AG09319 (cell line): ENCODE data around the gene OTOP1.

Experiments used
- DNase-seq: peaks from one replicate; pipeline ENCODE4 v3.0.0-alpha.2; 2010; ENCODE audit warnings: low read depth; ENCODE audit errors: extremely low read depth
- CTCF ChIP-seq: IDR thresholded peaks from 2 replicates; pipeline ENCODE4 v1.5.1; 2011; ENCODE audit warnings: low read depth, mild to moderate bottlenecking, inconsistent platforms, low read length, moderate library complexity

The OTOP1 gene

GRCh38 chr4:4226606-4227438 is at the start of gene OTOP1:
Gene OTOP1, minus strand, starts transcription at chr4:4226929. Its CDS starts 65 bp downstream, at chr4:4226864.
- no peak for DNase-seq
- TF ChIP-seq CTCF = no peak

- no peak for TF ChIP-seq CTCF
- no peak for DNase-seq
Observed at GRCh38 chr4:4274226-4274625, 47.5 kb upstream of the OTOP1 start.

- no peak for TF ChIP-seq CTCF
- DNase-seq = no peak
Observed at GRCh38 chr4:4271912-4272311, 45.2 kb upstream of the OTOP1 start.

- DNase-seq = no peak
- TF ChIP-seq CTCF = no peak
Observed at GRCh38 chr4:4270529-4270928, 43.8 kb upstream of the OTOP1 start.

- no peak for DNase-seq
- TF ChIP-seq CTCF = no peak
Observed at GRCh38 chr4:4269856-4270255, 43.1 kb upstream of the OTOP1 start.

GRCh38 chr4:4269331-4269731 is 42.6 kb upstream of the OTOP1 start:
- no peak for TF ChIP-seq CTCF
- no peak for DNase-seq

GRCh38 chr4:4268776-4269175 is 42.0 kb upstream of the OTOP1 start:
- TF ChIP-seq CTCF = no peak
- no peak for DNase-seq
